Kidney (tissue), 14 donors: ENCODE results near the gene SPIN1. TPM values are rescaled to one million over a fixed set of nuclear protein-coding genes. Genes with fewer than 3 reads are reported as not detected.

ENCODE experiments used
- DNase-seq, 5 donors: peaks; one replicate each; pipeline ENCODE4 v3.0.0-alpha.2; 2013 to 2020
- FAIRE-seq: peaks from 2 replicates; lab custom pipeline; 2012; peaks lifted over from hg19 to GRCh38; lab: Jason Lieb, UNC
- H3K27ac ChIP-seq, 2 donors: one replicate each; pipeline ENCODE4 v1.7.0; 2013; ENCODE audit warnings: low read depth in 2 of 2, low read length in 2 of 2, inconsistent platforms in 1 of 2
- H3K27me3 ChIP-seq: one replicate; pipeline ENCODE4 v1.7.1; 2013; ENCODE audit warnings: low read length, inconsistent platforms; ENCODE audit not compliant: control insufficient read depth, insufficient read depth
- H3K36me3 ChIP-seq, 3 donors: one replicate each; pipeline versions ENCODE4 v1.7.0 to v1.7.1; 2013; ENCODE audit warnings: low read length in 3 of 3, control low read depth in 1 of 3, inconsistent platforms in 1 of 3; ENCODE audit not compliant: insufficient read depth in 3 of 3, control insufficient read depth in 2 of 3
- H3K4me1 ChIP-seq, 3 donors: one replicate each; pipeline versions ENCODE4 v1.7.0 to v1.7.1; 2013; ENCODE audit warnings: low read length in 3 of 3, inconsistent platforms in 1 of 3, low read depth in 1 of 3; ENCODE audit not compliant: control insufficient read depth in 2 of 3, insufficient read depth in 2 of 3
- H3K4me3 ChIP-seq, 3 donors: one replicate each; pipeline versions ENCODE4 v1.7.0 to v1.8.1; 2013; ENCODE audit warnings: low read length in 3 of 3, control low read depth in 1 of 3, inconsistent platforms in 1 of 3
- H3K9ac ChIP-seq, 3 donors: one replicate each; pipeline versions ENCODE4 v1.7.0 to v1.7.1; 2013; ENCODE audit warnings: low read length in 3 of 3, control low read depth in 1 of 3, inconsistent platforms in 1 of 3
- H3K9me3 ChIP-seq, 3 donors: one replicate each; pipeline versions ENCODE4 v1.7.0 to v1.7.1; 2013; ENCODE audit warnings: low read length in 3 of 3, control low read depth in 1 of 3, inconsistent platforms in 1 of 3; ENCODE audit not compliant: control insufficient read depth in 2 of 3, insufficient read depth in 1 of 3
- intact Hi-C: fragments of 100-400 bp; cut with DNase I; formaldehyde crosslinking; loops from one replicate; pipeline ENCODE4 v1.11.1; 2022
- polyA plus RNA-seq: library from polyadenylated mRNA; stranded (reverse); fragments of 350-450 nt; fragmentation: Illumina TruSeq; extraction: RNeasy Lipid Tissue Mini Kit (QIAGEN cat#74804); gene quantifications from one replicate; pipeline ENCODE4 v1.2.3, GENCODE V29; 2014; ENCODE audit warnings: low read depth, low replicate concordance; ENCODE audit not compliant: insufficient read depth
- total RNA-seq: library from RNA; stranded (reverse); fragmentation: NEBNext Ultra II Directional; extraction: Animal tissue kit (Norgen Biotek cat#: 25700); gene quantifications from one replicate; pipeline ENCODE4 v1.2.1, GENCODE V29; 2021
- TF ChIP-seq, protein P1 (sequence below): IDR thresholded peaks from 3 replicates; pipeline ENCODE4 v1.5.1; 2012; ENCODE audit warnings: mild to moderate bottlenecking, moderate library complexity, borderline replicate concordance; ENCODE audit not compliant: insufficient read depth; ENCODE audit errors: extremely low read depth
- donor health status: control.
- donor health status: control.
- donor health status: control.
- donor health status: control.
- donor health status: control.
- donor health status: DM: yes; HTN: yes; CAD: no.
- donor health status: Normal renal cell carcinoma (clear cell type).

The SPIN1 gene
- total and polyA plus RNA-seq, 2 donors from 2014 or later, result 27.9 to 88.7 TPM

DNA sequence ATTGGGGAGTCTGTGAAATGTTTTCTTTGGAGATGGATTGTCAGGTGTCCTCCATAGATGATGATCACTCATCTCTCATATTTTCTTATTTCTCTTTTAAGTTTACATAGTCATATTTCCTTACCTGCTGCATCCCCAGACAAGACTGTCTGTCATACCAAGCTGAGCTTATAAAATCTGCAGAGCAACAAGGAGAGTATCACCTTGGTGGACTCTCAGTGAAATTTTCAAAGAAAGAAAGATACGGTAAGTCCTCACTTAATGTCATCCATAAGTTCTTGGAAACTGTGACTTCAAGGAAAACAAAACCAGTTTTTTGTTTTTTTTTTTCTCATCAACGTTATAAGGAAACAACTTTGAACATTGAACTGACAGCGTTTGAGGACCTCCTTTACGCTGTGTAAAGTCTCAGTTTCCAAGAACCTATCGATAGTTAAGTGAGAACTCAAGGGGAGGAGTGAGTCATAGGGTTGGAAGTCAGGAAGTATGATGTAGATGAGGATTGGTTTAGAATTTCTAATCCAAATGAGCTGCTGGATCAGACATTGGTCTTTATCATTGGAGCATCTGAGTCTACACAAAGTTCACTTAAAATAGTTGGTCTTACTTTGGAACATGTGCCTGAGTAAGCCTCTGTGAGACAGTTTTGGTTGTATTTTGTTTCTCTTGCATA lies 45.5 kb downstream of the SPIN1 start:
- no peak overlapping the region for H3K4me3 ChIP-seq
- no peak for DNase-seq
- peaks cover 0 to 8% (median 2%) of the 10 kb centered on the region in 3 donors for H3K36me3 ChIP-seq
- H3K9ac ChIP-seq, result no peak overlapping the region
- H3K9me3 ChIP-seq, result no peaks in the 10 kb centered on the region
- H3K4me1 ChIP-seq, result no peaks in the 10 kb centered on the region
- H3K27me3 ChIP-seq, result no peaks in the 10 kb centered on the region
- TF ChIP-seq, protein P1, sequence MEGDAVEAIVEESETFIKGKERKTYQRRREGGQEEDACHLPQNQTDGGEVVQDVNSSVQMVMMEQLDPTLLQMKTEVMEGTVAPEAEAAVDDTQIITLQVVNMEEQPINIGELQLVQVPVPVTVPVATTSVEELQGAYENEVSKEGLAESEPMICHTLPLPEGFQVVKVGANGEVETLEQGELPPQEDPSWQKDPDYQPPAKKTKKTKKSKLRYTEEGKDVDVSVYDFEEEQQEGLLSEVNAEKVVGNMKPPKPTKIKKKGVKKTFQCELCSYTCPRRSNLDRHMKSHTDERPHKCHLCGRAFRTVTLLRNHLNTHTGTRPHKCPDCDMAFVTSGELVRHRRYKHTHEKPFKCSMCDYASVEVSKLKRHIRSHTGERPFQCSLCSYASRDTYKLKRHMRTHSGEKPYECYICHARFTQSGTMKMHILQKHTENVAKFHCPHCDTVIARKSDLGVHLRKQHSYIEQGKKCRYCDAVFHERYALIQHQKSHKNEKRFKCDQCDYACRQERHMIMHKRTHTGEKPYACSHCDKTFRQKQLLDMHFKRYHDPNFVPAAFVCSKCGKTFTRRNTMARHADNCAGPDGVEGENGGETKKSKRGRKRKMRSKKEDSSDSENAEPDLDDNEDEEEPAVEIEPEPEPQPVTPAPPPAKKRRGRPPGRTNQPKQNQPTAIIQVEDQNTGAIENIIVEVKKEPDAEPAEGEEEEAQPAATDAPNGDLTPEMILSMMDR, result no peak
- no peak for FAIRE-seq
- intact Hi-C loops, result no loop called here
- no peak overlapping the region for H3K27ac ChIP-seq

DNA sequence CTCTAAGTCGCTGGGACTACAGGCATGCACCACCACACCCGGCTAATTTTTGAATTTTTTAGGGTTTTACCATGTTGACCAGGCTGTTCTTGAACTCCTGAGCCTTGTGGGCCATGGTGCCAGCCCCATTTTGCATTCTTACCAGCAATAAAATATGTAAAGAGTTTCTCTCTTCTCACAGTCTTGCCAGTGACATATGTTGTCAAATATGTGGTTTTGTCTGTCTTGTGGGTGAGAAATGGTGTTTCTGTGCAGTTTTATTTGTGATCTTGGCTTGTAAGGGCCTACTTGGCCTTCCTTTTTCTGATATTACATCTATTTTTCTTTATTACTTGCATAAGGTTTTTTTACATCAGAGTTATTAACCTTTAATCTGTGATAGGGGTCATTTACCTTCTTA lies 47.1 kb downstream of the SPIN1 start:
- H3K9ac ChIP-seq, result no peak overlapping the region
- DNase-seq (no peak), FAIRE-seq (no peak)
- H3K9me3 ChIP-seq, result no peaks in the 10 kb centered on the region
- H3K36me3 ChIP-seq, result peaks cover 0 to 6% (median 2%) of the 10 kb centered on the region in 3 donors
- H3K27me3 ChIP-seq, result no peaks in the 10 kb centered on the region
- no peaks in the 10 kb centered on the region for H3K4me1 ChIP-seq
- TF ChIP-seq, protein P1, result no peak
- no peak overlapping the region for H3K27ac ChIP-seq
- intact Hi-C loops, result no loop called here
- no peak overlapping the region for H3K4me3 ChIP-seq

DNA sequence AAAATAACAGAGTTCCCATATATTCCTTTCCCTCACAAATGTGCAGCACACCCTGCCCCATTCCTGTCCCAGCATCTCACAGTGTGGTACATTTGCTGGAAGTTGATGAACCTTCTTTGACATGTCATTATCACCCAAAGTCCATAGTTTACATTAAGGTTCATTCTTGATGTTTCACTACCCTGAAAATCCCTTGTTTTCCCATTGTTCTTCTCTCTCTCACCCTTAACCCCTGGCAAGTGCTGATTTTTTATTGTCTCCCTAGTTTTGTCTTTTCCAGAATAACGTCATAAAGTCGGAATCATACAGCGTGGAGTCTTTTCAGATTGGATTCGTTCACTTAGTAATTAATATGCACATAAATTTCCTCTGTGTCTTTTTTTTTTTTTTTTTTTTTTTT lies 48.1 kb downstream of the SPIN1 start:
- H3K27ac ChIP-seq, result no peak overlapping the region
- FAIRE-seq, result no peak
- TF ChIP-seq, protein P1, result no peak
- no peaks in the 10 kb centered on the region for H3K27me3 ChIP-seq
- H3K4me3 ChIP-seq, result no peak overlapping the region
- H3K4me1 ChIP-seq, result no peaks in the 10 kb centered on the region
- intact Hi-C loops, result no loop called here
- DNase-seq, result no peak
- no peaks in the 10 kb centered on the region for H3K9me3 ChIP-seq
- H3K36me3 ChIP-seq, result peaks cover 0 to 6% (median 2%) of the 10 kb centered on the region in 3 donors
- H3K9ac ChIP-seq, result no peak overlapping the region
